Right lung (tissue), 5 donors: ENCODE results near the gene SLC25A47. TPM values are rescaled to one million over a fixed set of nuclear protein-coding genes. Genes with fewer than 3 reads are reported as not detected.
A peak's percentile ranks its signal among the peaks of the same experiment; 100 is the strongest.
"Not testable (repeated sequence)": the region's sequence is repeated elsewhere in the genome, so short reads cannot be mapped to it uniquely, and the experiment has no call there.

Source experiments
- DNase-seq, 2 donors: peaks; one replicate each; pipeline ENCODE4 v3.0.0-alpha.2; 2013
- polyA plus RNA-seq, 5 donors: library from polyadenylated mRNA; unstranded; fragments of 120-200 nt; gene quantifications; one replicate each; pipeline versions ENCODE4 v1.2.1 to v1.2.3, GENCODE V29; 2013; ENCODE audit warnings: inconsistent platforms in 1 of 5, low replicate concordance in 1 of 5; ENCODE audit not compliant: insufficient read length in 5 of 5, insufficient read depth in 1 of 5

SLC25A47 gene
- polyA plus RNA-seq, 5 donors, result 0.06 to 0.12 TPM; not detected in 3

DNA sequence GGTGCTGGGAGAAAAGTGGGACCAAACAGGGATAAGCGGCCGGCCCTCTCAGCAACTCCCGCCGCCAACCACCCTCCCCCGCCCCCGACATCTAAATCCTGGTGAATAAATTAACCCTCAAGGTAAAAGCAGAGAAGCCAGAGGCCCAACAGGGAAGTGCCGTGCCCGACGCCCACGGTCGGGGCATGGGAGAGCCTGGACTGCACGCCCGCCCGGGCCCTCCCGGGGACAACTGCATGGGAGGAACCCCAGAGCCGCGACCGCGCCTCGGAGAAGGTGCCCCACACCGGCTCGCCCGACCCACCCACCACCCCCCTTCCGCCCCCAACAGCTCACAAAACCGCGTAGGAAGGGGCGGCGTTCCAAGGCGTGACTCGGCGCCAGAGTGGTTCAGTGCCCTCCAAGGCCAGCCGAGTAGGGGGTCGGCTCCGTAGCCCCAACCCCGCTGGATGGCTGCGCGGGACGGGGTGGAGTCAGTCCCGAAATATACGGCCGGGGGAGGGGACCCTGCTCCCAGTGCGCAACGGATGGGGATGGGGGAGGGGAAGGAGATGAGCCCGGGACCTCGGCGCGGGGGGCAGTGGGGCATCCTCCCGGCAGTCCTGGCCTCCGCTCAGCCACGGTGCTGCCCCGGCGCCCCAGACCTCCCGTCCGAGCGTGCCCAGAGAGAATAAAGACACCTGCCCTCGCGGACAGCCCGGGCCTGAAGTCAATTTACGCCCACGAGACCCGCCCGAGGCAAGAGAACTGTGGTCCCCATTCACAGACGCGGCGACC, 17.6 kb upstream of the SLC25A47 start:
- peak in 1 of 2 donors; percentile 14 for DNase-seq

DNA sequence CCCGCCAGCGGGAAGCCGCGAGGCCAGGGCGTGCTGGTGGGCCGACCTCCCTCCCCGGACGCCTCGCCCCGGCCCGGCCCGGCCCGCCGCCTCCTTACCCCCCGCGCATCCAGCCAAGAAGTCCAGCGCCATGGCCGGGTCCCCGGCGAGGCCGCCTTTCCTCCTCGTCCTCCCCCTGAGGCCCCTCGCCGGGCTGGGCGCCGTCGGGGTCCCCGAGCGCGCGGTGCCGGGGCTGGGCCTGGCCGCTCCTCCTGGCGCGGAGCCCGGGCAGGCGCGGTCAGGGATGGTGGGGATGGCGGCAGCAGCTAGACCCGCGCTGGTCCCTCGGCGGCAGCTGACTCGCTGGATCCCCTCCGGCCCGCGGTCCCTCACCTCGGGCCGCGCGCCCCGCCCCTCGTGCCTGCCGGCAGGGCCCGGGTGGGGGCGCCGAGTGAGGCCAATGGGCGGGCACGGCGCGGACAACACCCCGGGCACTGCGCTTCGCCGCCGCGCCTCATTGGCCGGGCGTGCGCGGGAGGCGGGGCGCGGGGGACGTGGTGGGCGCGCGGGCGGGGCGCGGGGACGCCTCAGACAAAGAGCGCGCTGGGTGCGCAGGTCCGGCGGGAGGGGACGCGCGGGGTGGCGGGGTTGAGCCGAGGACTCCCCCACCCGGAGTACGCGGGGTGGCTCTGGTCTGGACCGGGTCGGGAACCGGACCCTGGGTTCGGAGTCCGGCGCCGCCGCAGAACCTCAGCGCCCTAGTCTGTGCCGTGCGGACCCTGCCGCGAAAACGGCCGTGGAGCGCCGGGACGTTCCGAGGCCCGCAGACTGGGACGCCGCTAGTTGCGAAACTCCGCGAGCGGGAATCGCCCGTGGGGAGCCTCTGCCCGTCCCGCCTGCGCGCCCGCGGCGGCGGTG, 16.8 kb upstream of the SLC25A47 start, which contains the start of gene SLC25A29:
Gene SLC25A29, minus strand, starts transcription at position 344 of the 897 bp plus-strand sequence. Its CDS starts 212 bp downstream, at position 132.
- DNase-seq, result peak; percentile 86 to 91

DNA sequence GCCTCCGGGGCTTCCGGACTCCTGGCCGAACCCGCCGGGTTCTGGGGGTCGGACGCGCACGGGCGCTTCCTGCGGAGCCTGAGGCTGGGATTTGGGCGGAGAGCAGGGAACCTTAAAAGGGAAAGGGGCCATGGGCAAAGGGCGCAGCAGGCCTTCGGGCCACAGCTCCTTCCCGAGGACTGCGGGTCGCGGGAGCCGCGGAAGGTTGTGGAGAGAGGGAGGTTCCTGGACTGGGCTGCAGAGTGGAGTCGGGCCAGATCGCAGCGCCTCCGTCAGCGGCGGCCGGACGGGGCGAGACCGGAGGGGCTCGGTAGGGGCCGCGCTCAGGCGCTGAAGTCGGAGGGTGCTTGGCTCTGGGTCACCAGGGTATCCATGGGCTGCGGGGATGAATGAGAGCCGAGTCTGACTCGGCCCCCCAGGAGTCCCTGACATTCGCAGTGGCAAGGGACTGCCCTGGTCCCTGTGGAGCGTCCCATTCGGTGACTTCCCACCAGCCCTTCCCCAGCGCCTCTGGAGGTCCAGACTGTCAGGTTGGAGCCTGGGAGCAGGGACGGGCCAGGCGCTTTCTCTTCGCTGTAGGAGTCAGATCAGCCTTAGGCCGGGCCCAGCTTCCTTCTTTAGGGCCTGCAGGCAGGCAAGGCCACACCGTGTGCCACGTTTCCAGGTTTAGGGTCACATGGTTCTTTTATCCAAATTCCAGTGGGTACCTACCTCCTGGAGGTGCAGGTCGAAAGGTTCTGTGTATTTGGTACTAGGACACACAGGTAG, 16.0 kb upstream of the SLC25A47 start:
- peak in 1 of 2 donors; percentile 23 for DNase-seq

DNA sequence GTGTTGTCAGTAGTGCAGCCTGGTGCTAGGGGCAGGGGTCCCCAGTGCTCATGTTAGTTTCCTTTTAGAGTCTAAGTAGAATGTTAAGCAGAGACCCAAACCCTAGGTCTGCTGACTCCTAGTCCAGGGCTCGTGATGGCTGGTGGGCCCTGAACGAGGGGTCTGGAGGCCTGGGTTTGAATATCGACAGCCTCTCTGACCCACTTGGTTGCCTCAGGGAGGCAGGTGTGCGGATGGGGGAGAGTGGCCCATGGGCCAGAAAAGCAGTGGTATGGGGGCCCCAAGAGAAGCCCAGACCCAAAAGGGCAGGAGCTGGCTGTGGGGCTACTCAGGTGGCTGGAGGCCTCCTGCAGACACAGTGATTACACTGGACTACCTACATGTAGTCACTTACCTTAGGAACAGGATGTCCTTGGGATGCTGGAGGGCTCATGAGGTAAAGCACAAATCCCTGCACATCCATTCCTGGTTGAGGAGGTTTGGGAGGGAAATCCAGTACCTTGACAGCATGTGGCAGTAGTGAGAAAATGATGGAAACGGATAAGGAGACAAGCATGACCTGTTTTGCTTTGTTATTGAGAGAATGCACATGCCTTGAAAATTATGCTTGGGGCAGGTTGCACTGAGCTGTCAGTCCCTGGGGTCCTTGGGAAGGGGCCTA, 15.2 kb upstream of the SLC25A47 start:
- no peak for DNase-seq

DNA sequence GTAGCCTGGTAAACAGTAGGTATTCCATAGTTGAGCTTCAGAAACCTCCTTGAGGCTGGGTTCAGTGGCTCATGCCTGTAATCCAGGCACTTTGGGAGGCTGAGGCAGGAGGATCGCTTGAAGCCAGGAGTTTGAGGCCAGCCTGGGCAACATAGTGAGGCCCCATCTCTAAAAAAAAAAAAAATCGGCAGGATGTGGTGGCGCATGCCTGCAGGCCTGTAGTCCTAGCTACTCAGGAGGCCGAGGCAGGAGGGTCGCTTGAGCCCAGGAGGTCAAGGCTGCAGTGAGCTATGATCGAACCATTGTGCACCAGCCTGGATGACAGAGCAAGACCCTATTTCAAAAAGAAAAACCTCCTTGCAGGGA, 14.7 kb upstream of the SLC25A47 start:
- DNase-seq, result not testable (repeated sequence)

DNA sequence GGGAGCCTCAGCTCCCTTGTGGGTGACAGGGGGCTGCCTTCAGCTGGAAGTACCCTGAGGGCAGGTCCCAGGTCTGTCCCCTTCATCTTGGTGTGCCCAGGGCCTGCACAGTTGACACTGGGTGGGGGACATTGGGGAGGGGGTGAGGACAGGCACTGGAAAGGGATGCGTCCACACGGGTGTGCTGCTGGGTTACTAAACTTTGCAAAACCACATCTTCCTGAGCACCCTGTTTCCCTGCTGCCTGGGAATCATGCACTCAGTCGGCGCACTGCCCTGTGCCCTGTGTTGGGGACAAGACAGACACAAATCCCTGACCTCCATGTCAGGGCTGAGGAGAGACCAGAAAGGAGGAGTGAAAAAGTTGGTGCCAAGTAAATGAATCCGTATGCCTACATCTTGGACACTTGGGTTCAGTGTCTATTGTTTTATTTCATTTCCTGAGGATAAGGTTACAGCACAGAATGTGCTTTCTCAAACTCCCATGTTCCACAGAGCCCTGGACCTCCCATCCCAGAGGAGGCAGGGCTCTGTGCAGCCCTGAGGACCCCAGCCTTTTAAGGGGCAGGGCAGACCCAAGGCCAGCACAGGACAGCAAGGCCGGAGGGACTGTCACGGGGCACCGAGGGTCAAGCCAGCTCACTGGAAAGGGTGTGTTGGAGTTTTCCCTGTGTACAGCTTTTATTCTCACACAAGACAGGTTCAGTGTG, 14.0 kb upstream of the SLC25A47 start:
- DNase-seq, result no peak

DNA sequence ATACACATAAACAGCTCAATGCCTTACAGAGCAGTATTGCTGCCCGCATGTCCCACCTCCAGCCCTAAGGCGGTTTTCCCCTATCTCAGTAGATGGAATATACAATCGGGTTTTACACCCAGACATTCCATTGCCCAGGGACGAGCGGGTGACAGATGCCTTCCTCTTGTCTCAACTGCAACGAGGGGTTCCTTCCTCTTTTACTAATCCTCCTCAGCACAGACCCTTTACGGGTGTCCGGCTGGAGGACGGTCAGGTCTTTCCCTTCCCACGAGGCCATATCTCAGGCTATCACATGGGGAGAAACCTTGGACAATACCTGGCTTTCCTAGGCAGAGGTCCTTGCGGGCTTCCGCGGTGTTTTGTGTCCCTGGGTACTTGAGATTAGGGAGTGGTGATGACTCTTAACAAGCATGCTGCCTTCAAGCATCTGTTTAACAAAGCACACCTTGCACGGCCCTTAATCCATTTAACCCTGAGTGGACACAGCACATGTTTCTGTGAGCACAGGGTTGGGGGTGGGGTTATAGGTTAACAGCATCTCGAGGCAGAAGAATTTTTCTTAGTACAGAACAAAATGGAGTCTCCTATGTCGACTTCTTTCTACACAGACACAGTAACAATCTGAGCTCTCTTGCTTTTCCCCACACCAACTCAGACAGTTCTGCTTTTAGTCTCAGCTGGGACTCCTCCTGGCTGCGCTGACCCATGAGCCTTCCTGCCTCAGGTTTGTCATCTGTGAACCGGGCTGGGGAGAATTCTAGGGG, 10.8 kb upstream of the SLC25A47 start:
- DNase-seq, result not testable (repeated sequence)

DNA sequence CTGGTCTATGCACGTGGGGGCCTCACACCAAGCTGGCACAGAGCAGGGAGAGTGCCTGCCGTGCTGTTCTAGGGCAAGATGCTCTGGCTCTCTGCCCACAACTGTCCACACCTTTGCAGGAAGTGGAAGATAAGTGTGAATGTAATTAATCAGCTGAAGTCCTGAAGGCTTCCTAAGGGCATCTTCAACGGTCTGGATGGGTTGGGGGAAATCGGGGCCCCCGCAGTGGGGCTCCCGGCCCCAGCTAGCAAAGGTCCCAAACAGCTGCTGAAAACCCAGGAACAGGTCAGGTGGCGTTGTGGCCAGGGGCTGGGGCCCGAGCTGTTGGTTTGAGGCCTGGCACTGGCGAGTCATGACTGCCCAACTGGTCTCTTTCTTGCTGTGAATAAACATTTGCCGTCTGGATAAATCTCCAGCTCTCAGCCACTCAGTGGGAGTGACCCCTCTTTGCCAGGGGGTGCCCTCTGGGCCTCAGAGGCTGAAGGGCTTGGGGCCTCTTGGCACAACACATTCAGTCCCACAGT, 10.2 kb upstream of the SLC25A47 start:
- no peak for DNase-seq

DNA sequence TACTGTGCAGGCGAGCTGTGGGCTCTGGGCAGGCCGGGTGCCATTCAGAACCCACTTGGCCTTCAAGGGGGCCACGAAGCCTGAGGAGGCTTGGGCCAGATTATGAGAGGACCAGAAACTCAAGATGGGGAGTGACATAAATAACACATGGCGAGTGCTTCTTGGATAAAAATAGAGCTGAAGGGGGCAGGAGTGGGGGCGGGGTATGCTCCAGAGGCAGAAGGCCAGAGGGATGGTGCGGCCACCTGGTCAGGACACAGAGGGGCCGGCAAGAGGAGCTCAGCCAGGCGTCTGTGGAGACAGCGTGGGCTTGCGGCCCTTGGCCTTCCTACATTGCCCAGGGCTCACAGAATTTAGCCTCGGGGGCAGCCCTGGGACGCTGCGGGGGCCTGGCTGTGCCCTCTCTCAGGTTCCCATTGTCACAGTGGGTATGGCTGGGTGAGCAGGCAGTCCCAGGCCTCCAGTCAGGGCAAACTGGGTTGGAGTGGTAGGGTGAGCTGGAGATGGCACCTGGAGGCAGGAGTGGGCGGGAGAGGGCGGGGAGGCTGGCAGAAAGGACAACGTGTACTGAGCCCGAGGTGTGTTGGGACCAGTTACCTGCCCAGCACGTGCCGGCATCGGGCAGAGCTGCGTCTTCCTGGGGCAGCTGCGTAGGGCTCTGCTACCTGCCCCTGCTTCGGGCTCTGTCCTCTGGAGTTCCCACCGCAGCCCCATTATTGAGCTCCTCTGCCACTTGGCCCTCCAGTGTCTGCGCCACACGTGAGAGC, 9.5 kb upstream of the SLC25A47 start:
- DNase-seq, result no peak

DNA sequence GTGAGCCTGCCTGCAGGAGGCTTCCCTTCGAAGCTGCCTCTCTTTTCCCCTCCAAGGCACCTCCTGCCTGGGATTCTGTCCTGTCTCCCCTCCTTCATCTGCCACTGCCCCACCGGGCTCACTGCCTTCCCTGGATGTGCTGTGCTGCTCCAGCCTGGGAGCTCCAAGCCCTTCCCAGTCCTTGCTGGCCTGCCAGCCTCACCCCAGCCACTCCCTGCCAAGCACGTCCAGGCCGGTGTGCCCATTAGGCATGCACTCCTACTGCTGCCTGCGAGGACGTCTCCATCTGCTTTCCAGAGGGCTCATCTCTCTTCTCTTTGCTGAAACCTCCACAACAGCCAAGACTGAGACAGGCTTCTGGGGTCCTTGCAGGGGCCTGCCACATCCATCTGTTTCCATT, 8.4 kb upstream of the SLC25A47 start:
- DNase-seq, result no peak

DNA sequence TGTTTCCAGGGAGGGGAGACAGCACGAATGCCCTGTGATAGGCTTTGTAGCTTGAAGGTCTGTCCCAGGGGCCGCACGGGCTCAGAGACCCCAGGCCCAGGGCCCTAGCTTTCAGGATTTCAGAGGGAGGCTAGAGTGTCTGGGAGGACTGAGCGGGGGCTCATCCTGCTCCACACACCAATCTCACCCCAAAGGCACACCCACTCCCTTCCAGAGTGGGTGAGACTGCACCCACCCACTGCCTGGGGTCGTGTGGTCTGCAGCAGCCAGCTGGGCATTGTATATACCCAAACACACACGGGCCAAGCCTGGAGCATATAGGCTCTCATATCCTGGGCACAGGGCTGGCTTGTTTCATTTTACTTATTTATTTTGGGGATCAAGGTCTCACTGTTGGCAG, 5.8 kb upstream of the SLC25A47 start:
- DNase-seq, result no peak

DNA sequence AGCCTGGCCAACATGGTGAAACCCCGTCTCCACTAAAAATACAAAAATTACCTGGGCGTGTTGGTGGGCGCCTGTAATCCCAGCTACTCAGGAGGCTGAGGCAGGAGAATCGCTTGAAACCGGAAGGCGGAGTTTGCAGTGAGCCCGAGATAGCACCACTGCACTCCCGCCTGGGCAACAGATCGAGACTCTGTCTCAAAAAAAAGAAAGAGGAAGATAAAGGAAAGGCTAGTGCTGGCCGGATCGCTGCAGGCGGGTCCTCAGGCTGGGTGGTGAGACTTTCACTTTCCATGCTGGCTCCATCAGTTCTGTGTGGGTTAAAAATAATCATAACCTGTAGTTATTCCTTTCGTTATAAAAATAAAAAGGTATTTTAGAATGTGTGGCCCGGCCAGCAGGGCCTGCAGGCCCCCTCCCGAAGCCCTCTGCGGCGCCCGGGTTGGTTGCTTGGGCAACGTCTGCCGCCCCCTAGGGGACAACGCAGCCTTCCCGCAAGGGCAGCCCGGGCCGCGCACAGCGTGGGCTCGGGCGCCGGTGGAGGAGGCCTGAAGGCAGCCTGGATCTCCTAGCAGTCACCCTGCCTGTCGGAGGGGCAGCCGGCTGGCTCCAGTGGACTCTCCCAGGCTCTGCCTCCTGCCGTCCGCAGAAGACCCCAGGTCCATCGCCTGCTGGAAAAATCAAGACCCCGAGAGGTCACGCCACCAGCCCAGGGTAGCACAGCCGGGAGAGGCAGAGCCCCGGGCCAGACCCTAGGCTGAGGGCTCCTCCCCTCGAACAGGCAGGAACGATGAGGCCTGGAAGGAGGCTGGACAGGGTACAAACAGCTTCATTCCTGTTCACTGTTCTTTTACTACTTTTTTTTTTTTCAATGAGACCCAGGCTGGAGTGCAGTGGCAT, 5.0 kb upstream of the SLC25A47 start:
- peak in 1 of 2 donors; percentile 31 for DNase-seq

DNA sequence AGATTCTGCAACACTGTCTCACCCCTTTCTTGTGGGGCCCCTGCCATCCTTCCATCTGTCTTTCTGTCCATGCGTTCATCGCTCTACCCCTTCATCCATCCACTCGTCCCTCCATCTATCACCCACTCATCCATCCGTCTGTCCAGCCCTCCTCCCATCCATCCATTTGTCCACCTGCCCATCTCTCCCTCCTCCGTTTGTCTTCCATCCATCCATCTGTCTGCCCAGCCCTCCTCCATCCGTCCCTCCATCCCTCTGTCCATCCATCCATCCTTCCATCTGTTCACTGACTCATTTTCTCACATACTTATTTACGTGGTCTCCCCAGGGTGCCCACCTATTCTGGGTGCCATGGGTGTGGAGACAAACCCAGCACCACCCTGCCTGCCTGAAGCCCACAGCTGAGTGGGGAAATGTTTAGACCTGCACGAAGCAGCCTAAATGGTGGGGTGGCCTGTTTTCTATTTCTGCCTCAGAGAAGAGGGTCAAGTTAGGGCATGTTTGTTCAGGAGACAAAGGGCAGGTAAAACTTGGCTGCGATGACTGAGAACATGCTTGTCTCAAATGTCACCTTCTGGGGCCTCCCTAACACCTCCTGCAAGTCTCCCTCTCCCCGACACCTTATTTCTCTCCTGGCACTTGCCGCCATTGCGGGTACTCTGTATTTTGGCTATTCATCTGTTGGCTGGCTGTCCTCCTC, 2.8 kb upstream of the SLC25A47 start:
- DNase-seq, result no peak

DNA sequence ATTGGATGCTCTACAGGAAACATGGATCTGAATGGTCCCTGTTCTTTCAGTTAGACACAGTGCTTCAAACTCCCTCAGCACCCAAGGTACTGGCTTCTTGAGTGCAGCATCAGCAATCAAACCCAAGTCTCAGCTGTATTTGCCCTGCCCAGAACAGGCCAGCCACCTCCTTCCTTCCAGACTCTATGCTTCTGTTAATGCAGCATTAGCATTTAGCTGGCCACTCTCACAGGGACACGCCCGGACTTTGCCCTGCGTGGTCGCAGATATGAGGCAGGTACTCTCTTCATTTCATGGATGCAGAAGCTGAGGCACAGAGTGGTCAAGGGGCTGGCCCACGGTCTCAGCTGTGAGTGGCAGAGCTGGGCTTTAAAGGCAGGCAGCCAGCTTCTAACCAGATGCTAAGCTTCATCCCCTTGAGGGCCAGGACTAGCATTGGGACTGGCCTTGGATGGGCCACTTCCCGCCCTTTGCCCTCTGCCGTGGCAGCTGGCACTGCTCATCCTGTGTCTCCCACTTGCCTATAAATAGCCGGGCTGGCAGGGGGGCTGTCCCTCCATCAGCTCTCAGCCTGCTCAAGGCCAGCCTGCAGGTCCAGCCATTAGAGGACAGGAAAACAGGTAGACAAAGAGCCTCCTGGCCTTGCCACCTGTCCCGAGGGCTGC, 1.5 kb upstream of the SLC25A47 start:
- DNase-seq, result no peak

DNA sequence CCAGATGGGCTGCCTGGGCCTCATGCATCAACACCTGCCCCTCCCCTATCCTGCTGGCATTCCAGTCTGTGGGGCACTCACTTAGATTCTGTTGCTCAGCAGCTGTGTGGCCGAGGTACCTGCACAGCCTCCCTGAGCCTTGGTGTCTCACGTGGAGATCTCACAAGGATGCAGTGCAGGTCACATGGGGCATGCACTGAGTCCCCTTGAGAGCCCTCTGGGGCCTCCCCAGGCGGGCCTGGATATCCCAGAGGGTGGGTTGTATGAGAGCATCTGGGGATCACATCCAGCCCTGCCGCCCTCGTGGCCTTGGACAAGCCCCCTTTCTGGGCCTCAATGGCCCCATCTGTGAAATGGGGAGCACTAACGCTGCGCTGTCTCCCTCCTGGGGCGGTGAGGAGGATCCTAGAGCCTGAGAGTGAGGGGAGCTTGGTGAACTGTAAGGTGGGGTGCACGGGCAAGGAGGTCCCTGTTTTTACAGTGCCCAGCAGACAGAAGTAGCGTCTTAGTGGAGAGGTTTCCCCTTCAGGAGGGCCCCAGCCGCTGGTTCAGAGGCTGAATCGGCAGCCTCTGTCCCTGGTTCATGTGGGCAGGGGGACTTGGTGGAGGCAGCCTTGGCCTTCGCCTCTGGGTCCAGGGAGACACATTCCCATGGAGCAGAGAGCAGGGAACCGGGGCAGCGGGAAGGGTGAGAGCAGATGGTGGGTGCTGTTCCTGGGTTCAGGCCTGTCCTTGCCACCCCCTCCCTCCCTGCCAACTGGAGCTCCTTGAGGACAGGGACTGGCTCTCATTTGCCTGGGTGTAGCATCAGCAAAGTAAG, 791 bp upstream of the SLC25A47 start:
- DNase-seq, result no peak

DNA sequence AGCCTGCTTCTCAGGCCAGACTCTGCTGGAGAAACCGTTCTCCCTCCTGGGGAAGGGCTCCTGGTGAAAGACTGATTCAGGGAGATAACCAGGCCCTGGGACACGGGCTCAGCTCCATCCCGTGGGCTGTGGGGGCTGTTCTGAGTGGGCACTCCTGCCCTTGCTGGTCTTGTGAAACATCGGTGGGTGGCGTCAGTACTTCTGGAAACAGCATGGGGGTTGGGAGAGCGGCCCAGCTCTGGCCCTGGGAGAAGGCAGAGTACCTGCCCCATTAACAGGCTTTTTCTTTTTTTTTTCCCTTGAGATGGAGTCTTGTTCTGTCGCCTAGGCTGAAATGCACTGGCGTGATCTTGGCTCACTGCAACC, 786 bp downstream of the SLC25A47 start:
- no peak for DNase-seq
